Coronary artery (tissue), 2 donors: ENCODE results near the gene DPH5.
"Not testable (repeated sequence)": the region's sequence is repeated elsewhere in the genome, so short reads cannot be mapped to it uniquely, and the experiment has no call there.

Source experiments
- DNase-seq: peaks from one replicate; pipeline ENCODE4 v3.0.0-alpha.2; 2017; ENCODE audit warnings: low spot score
- H3K27ac ChIP-seq, 2 donors: fragments of 200-600 bp; sonication (generic); one replicate each; pipeline ENCODE4 v1.5.1; 2016 to 2019
- H3K4me3 ChIP-seq: fragments of 200-600 bp; sonication (generic); 2 replicates; pipeline ENCODE4 v1.5.1; 2016; ENCODE audit warnings: mild to moderate bottlenecking, moderate library complexity
- TF ChIP-seq, protein P1 (sequence below): fragments of 200-600 bp; sonication (generic); IDR thresholded peaks from one replicate; pipeline ENCODE4 v1.5.1; 2019; ENCODE audit warnings: antibody characterized with exemption

Gene DPH5

GRCh38 chr1:101025657-101026429 lies at the start of gene DPH5:
Gene DPH5, minus strand, starts transcription at chr1:101025784. Its CDS starts 341 bp downstream, at chr1:101025443.
- TF ChIP-seq, protein P1, sequence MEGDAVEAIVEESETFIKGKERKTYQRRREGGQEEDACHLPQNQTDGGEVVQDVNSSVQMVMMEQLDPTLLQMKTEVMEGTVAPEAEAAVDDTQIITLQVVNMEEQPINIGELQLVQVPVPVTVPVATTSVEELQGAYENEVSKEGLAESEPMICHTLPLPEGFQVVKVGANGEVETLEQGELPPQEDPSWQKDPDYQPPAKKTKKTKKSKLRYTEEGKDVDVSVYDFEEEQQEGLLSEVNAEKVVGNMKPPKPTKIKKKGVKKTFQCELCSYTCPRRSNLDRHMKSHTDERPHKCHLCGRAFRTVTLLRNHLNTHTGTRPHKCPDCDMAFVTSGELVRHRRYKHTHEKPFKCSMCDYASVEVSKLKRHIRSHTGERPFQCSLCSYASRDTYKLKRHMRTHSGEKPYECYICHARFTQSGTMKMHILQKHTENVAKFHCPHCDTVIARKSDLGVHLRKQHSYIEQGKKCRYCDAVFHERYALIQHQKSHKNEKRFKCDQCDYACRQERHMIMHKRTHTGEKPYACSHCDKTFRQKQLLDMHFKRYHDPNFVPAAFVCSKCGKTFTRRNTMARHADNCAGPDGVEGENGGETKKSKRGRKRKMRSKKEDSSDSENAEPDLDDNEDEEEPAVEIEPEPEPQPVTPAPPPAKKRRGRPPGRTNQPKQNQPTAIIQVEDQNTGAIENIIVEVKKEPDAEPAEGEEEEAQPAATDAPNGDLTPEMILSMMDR, result no peak
- DNase-seq, result peak; percentile 91
- H3K4me3 ChIP-seq, result peak within 1 kb of the TSS; percentile 75
- peak within 1 kb of the TSS; percentile 58 to 81 for H3K27ac ChIP-seq

- no peak for DNase-seq
- TF ChIP-seq, protein P1, result no peak
- H3K27ac ChIP-seq, result no peak overlapping the region
These were observed 48.3 kb upstream of the DPH5 start for GRCh38 chr1:101073836-101074235.

GRCh38 chr1:101071470-101071891 lies 45.9 kb upstream of the DPH5 start:
- Histone ChIP-seq H3K27ac (no peak overlapping the region), H3K4me3 (no peak overlapping the region)
- no peak for DNase-seq
- TF ChIP-seq, protein P1, result no peak

More at GRCh38 chr1:101073836-101074235, 48.3 kb upstream of the DPH5 start:
- no peak overlapping the region for H3K4me3 ChIP-seq

- no peak for DNase-seq
- no peak overlapping the region for H3K27ac ChIP-seq
- TF ChIP-seq, protein P1, result no peak
These were observed 43.6 kb upstream of the DPH5 start for GRCh38 chr1:101069158-101069557.

DNA sequence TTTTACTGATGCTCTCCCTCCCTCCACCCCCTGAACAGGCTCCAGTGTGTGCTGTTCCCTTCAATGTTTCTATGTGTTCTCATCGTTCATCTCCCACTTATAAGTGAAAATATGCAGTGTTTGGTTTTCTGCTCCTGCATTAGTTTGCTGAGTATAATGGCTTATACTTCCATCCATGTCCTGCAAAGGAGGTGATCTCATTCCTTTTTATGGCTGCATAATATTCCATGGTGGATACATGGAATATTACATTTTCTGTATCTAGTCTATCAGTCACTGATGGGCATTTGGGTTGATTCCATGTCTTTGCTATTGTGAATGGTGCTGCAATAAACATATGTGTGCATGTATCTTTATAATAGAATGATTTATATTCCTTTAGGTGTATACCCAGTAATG lies 41.4 kb upstream of the DPH5 start:
- not testable (repeated sequence) for H3K4me3 ChIP-seq, H3K27ac ChIP-seq, DNase-seq

More at GRCh38 chr1:101069158-101069557, 43.6 kb upstream of the DPH5 start:
- H3K4me3 ChIP-seq, result no peak overlapping the region

DNA sequence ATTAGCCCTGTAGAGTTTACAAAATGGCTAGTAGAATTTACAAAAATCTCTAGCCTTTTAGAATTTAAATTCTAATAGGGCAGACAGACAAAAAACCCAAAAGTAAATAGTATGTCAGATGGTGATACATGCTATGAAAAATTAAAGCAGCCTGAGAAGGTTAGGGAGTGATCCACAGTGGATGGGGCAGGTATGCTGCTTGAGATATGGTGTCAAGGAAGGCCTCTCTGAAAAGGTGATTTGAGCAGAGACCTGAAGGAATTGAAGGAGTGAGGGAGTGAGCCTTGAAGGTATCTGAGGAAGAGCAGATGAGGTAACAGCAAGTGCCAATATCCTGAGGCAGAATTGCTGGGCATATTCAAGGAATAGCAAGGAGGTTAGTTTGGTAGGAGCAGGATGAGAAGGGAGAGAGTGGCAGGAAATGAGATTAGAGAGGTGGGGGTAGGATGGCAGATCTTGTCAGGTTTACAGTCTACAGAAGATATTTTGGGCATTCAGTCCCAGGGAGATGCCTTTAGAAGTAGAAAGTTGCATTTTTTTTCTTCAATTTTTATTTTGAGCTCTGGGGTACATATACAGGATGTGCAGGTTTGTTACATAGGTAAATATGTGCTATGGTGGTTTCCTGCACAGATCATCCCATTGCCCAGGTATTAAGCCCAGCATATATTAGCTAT lies 40.8 kb upstream of the DPH5 start:
- no peak overlapping the region for H3K4me3 ChIP-seq
- TF ChIP-seq, protein P1, result no peak
- DNase-seq, result no peak
- H3K27ac ChIP-seq, result no peak overlapping the region

GRCh38 chr1:101065575-101065974 lies 40.0 kb upstream of the DPH5 start:
- TF ChIP-seq, protein P1, result no peak
- H3K4me3 ChIP-seq, result no peak overlapping the region
- no peak overlapping the region for H3K27ac ChIP-seq
- no peak for DNase-seq
